Cardiac septum (tissue), 1 donor: Measurements from ENCODE around the gene C22orf31. TPM values are rescaled to one million over a fixed set of nuclear protein-coding genes. Genes with fewer than 3 reads are reported as not detected.
"Not testable (repeated sequence)": the region's sequence is repeated elsewhere in the genome, so short reads cannot be mapped to it uniquely, and the experiment has no call there.

Source experiments
- DNase-seq: peaks from one replicate; pipeline ENCODE4 v3.0.0-alpha.2; 2020; ENCODE audit warnings: low spot score
- intact Hi-C: fragments of 100-400 bp; cut with DNase I; formaldehyde crosslinking; loops from one replicate; pipeline ENCODE4 v1.14.0; 2022
- long read RNA-seq: library from polyadenylated mRNA; unstranded; transcript quantifications from one replicate; pipeline ENCODE4 v2.0.0, GENCODE V29; 2021
- total RNA-seq: library from RNA; stranded (reverse); fragmentation: NEBNext Ultra II Directional; extraction: Animal tissue kit (Norgen Biotek cat#: 25700); gene quantifications from one replicate; pipeline ENCODE4 v1.2.1, GENCODE V29; 2021
- donor health status: DM: no; HTN: no; CAD: no.

The C22orf31 gene
- not detected for total RNA-seq
- long read RNA-seq, result 0 reads

GRCh38 chr22:29061773-29062172, at the start of gene C22orf31:
Gene C22orf31, minus strand, starts transcription at chr22:29061831. Its CDS starts 39 bp downstream, at chr22:29061792.
- intact Hi-C loops, result no loop called here
- DNase-seq, result no peak

GRCh38 chr22:29110946-29111345, 49.3 kb upstream of the C22orf31 start:
- no peak for DNase-seq
- intact Hi-C loops, result no loop called here

GRCh38 chr22:29109822-29110221, 48.2 kb upstream of the C22orf31 start:
- intact Hi-C loops, result no loop called here
- DNase-seq, result no peak

GRCh38 chr22:29108137-29108536, 46.5 kb upstream of the C22orf31 start:
- no peak for DNase-seq

GRCh38 chr22:29106839-29107238, 45.2 kb upstream of the C22orf31 start:
- DNase-seq, result no peak
- intact Hi-C loops, result no loop called here

More at GRCh38 chr22:29108137-29108536, 46.5 kb upstream of the C22orf31 start:
- intact Hi-C loops, result no loop called here

- intact Hi-C loops, result no loop called here
These were observed 43.8 kb upstream of the C22orf31 start for GRCh38 chr22:29105468-29105867.

GRCh38 chr22:29103121-29103520, 41.5 kb upstream of the C22orf31 start:
- DNase-seq, result no peak
- intact Hi-C loops, result no loop called here

More at GRCh38 chr22:29105468-29105867, 43.8 kb upstream of the C22orf31 start:
- DNase-seq, result no peak

- no peak for DNase-seq
- intact Hi-C loops, result no loop called here
These were observed 40.7 kb upstream of the C22orf31 start for GRCh38 chr22:29102300-29102699.

- intact Hi-C loops, result no loop called here
- no peak for DNase-seq
These were observed 36.7 kb upstream of the C22orf31 start for GRCh38 chr22:29098296-29098695.

GRCh38 chr22:29096736-29097669, 35.4 kb upstream of the C22orf31 start:
- intact Hi-C loops, result no loop called here
- no peak for DNase-seq

GRCh38 chr22:29095459-29095858, 33.8 kb upstream of the C22orf31 start:
- no peak for DNase-seq
- intact Hi-C loops, result no loop called here

- DNase-seq, result no peak
- intact Hi-C loops, result no loop called here
These were observed 32.1 kb upstream of the C22orf31 start for GRCh38 chr22:29093501-29094300.

GRCh38 chr22:29093030-29093429, 31.4 kb upstream of the C22orf31 start:
- intact Hi-C loops, result no loop called here
- DNase-seq, result no peak

GRCh38 chr22:29092243-29092642, 30.6 kb upstream of the C22orf31 start:
- DNase-seq, result no peak
- intact Hi-C loops, result no loop called here

- DNase-seq, result no peak
- intact Hi-C loops, result no loop called here
These were observed 28.4 kb upstream of the C22orf31 start for GRCh38 chr22:29090039-29090438.

GRCh38 chr22:29089507-29089906, 27.9 kb upstream of the C22orf31 start:
- no peak for DNase-seq
- intact Hi-C loops, result no loop called here

- intact Hi-C loops, result no loop called here
- DNase-seq, result no peak
These were observed 27.2 kb upstream of the C22orf31 start for GRCh38 chr22:29088809-29089208.

- DNase-seq, result no peak
- intact Hi-C loops, result no loop called here
These were observed 25.4 kb upstream of the C22orf31 start for GRCh38 chr22:29087012-29087411.

GRCh38 chr22:29083933-29084591, 22.4 kb upstream of the C22orf31 start:
- no peak for DNase-seq
- intact Hi-C loops, result no loop called here

- intact Hi-C loops, DNase-seq: not testable (repeated sequence)
These were observed 21.9 kb upstream of the C22orf31 start for GRCh38 chr22:29083576-29083932.
